RPMI7951 (cell line): Measurements from ENCODE around the gene PPP3R2. TPM values are rescaled to one million over a fixed set of nuclear protein-coding genes. Genes with fewer than 3 reads are reported as not detected.
"Not testable (repeated sequence)": the region's sequence is repeated elsewhere in the genome, so short reads cannot be mapped to it uniquely, and the experiment has no call there.

ENCODE experiments used
- DNase-seq: peaks from one replicate; pipeline ENCODE4 v3.0.0-alpha.2; 2012; ENCODE audit warnings: low read depth
- total RNA-seq: library from RNA; depleted of rRNA; stranded (reverse); fragments of >200 nt; shearing (Covaris generic); gene quantifications from 2 replicates; pipeline ENCODE4 v1.2.3, GENCODE V29; 2014

PPP3R2 gene
- total RNA-seq, 1 experiment from 2014 or later, result not detected

GRCh38 chr9:101587332-101588043, 7.3 kb downstream of the PPP3R2 start:
- no peak for DNase-seq

GRCh38 chr9:101586651-101587050, 8.1 kb downstream of the PPP3R2 start:
- peak; percentile 57 for DNase-seq

DNA sequence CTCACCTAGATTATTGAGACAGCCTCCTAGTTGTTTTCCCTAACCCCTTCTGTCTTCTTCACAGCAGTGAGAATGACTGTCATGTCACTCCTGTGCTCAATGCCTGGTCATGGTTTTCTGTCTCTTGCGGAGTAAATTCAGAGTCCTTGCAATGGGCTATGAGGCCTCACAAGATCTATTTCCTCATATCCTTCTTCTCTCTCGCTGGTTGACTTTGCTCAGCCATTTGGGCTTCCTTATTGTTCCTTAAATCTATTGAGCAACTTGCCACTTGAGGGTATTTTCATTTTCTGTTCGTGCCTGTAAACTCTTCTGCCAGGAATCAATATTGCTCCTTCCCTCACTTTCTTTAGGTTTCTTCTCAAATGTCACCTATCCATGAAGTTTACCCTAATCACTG, 9.0 kb downstream of the PPP3R2 start:
- DNase-seq, result no peak

DNA sequence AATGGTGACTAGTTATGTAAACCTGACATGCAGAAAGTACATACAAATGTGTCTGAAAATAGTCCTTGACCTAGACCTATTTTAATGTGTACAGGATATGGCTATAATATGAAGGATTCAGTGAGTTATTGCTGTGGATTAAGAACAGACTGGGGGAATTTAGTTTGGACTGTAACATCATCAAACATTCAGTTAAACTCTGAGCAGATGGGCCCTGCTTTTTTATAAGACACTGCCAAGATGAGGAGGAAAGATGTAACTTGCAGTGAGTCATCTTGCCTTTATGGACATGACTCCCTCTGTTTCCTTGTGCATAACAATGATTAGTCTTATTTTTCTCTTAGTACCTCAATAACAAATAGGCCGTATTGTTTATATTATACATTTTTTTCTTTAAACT, 12.2 kb downstream of the PPP3R2 start:
- peak; percentile 43 for DNase-seq

DNA sequence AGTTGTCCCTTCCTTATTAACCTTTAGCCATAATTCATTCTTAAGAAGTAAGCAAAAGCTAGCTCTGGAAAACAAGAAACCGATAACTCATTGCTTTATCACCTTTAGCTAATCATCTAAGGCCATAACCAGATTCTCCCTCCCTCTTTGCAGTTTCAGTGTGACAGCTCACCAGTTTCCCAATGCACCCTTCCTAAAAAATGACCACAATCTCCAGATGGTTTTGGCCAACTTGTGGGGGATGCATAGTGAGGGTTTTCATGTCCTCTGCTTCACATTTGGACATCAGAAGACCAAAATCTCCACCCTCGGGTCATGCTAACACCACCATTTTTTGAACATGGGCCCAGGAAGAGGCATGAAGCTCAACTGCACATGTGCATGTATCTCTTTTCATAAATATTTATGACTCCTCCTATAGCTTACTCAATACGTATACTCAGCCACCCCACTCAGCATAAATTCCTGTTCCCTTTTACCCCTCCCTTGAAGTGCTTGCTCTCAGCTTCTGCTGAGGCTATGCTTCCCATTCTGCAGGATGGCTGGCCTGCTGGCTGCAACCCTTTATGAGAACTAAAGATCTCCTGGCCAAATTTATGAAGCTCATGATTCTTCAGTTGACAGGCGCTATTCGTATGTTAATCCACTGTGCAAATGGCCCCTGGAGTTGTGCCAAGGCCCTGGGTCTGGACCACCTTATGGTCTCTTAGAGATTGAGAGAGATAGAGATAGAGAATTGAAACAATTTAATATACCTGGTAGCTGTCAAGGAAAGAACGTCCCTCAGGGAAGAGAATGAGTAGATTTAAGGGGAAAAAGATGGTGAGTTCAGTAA, 14.8 kb downstream of the PPP3R2 start:
- no peak for DNase-seq

DNA sequence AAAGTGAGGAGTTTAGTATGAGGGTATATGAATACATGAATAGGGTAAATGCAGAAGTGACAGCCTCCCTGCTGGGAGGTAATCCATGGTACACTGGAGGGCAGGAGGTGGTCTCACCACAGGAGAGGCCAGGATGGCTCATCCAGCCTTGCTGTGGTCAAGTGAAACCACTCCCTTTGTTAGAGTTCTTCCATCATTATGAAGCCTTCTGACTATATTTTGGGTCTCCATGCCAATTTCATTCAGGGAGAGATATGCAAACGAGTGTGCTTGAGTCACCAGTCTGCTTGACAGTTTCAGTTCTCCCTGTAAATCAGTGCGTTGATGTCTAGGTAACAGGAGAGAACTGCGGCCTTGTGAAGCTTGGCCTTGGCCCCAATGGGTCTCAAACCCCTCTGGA, 16.4 kb downstream of the PPP3R2 start:
- DNase-seq, result peak; percentile 13

DNA sequence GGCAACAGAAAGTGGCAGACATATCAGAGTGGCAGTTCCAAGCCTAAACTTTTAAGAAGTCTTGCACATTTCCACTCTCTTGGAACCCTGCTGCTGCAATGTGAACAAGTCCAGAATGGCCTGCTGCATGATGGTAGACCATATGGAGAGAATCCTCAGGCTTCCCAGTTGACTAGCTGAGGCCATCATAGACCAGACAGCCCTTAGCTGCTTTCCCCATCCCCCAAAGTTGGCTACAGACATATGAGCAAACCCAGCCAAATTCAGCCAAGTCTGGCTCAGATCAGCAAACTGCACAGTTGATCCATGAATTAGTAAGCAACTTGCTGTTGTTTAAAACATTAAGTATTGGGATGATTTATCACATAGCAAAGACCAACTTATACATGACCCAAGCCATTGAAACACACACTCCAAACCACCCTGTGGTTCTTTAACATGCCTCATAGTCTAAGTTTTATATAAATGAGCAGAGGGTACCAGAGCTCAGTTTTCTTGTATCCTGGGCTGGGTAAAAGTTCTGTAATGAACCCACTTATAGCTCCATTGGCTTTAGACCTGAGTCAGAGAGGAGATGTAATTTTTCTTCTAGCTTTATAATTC, 19.9 kb downstream of the PPP3R2 start:
- DNase-seq, result no peak

GRCh38 chr9:101572316-101572715, 22.5 kb downstream of the PPP3R2 start:
- DNase-seq, result no peak

DNA sequence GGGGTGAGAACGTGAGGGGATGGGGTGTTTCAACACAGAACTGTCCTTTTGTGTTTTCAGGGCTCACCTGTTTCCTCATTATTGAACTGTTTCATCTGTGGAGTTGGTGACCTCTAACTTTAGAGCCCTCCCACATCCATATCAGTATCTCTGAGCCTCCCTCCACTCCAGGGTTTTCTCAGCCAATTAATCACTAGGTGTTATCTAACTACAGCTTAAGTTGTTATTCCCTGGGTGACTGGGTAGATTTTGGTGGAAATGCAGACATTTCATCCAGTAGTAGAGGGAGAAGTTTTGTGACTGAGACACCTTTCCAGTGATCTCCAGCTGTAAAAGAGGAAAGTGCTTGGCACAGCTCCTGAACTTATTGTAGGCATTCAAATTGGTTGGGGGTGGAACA, 23.7 kb downstream of the PPP3R2 start:
- no peak for DNase-seq

DNA sequence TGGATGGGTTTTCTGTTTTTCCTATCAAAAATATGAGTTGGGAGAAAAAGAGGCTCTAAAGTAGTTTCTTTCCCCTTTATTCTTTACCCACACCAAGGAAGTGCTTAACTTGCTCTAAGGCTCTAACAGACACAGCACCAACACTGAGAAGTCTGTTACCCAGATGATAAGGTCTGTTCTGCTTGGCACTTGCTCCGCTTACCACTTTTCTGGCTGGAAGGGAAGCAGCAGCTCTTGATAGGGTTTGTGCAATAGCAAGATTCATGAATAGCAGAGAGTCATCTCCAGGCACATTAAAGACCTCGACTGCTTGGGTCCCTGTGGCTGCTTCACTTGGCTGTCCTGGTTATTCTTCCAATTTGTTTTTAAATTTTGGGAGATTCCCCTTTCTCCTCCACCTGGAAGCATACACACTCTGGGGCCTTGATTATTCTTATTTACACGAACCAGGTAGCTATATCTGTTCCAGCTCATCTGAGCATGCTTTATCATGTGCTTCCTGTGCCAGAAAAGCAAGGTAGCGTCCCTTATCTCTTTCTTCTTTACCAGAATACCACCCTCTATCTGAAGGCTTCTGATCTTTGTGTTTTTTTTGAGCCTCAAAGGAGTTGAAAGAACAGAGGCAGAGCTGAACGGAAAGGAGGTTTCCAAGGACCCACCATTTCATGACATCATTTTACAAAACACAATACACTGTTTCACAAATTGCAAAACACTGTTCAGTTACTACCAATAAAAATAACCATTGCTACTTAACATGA, 24.8 kb downstream of the PPP3R2 start:
- no peak for DNase-seq

DNA sequence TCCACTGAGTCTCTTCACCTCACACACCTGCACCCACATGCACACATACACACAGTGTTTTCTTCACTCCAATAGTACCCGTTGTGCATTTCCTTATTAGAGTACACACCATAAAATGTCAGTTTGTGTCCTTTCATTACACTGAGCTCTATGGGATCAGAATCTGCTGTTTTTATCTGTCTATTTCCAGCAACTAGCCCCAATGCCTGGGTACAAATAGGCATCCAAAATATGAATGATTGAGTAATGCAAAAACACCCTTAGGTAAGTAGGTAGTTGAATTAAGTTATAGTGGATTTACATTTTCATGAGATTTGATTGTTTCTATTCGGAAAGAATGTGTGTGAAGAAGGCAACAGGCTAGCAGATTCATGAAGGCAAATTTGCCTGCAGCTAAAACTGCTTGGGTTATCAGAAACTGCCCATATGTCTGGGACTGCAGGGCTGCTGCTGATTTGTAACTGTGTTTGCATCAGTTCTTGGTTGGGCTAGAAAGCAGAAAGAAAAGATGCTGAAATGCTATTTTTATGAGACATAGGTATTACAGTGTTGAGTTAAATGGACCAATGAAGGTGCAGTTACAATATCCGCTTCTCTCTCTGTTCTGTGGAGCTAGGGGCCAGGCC, 26.9 kb downstream of the PPP3R2 start:
- DNase-seq, result no peak

- peak; percentile 50 for DNase-seq
Measured at GRCh38 chr9:101566904-101567724, 27.7 kb downstream of the PPP3R2 start.

DNA sequence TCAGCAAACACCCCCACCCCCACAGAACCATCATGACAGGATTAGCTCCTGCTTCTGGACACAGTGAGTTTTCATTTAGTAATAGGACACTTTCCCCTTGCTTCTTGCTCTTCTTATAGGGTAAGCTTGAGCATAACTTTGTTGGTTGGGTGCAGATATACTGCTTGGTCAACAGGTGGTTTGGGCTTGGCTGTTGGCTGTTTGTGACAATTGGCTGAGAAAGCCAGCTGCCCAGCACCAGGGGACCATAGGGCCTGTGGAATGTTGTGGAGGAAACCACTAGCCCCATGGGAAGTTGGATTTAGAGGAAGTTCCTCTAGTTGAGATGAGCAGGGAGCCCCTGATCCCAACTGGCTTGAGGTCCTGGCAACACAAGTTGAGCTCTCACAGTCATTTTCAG, 30.5 kb downstream of the PPP3R2 start:
- DNase-seq, result no peak

DNA sequence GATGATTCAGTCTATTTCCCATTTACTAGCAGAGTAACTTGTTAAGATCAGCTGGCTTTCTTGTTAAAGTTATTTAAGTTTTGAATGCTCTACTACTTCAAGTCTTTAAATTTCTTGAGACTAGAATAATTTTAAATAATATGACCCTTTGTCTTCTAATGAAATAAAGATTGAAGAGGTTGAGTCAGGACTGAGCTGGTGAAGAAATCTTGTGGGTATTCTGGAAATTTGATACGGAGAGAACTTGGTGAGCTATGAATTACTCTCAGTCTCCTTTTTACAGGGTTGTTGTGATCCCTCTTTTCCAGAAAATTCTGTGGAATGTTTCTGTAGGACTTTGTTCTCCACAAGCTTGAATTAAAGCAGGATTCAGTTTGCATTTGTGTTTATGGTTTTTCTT, 31.8 kb downstream of the PPP3R2 start:
- no peak for DNase-seq

DNA sequence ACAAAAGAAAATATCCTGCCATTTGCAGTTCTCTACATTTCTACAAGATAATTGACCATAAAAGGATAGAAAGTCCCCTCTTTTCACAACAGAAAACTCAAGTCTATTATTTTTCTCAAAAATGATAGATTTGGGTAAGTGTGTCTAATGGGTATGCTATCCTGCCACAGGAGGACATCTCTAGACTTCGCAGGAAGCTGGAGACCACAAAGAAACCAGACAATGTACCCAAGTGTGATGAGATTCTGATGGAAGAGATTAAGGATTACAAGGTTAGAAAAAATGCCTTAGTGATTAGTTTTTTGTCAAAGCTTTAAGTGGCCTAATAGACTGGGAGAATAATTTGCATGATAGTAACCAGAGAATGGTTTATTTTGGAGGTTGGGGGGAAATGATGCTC, 33.0 kb downstream of the PPP3R2 start:
- DNase-seq, result no peak

DNA sequence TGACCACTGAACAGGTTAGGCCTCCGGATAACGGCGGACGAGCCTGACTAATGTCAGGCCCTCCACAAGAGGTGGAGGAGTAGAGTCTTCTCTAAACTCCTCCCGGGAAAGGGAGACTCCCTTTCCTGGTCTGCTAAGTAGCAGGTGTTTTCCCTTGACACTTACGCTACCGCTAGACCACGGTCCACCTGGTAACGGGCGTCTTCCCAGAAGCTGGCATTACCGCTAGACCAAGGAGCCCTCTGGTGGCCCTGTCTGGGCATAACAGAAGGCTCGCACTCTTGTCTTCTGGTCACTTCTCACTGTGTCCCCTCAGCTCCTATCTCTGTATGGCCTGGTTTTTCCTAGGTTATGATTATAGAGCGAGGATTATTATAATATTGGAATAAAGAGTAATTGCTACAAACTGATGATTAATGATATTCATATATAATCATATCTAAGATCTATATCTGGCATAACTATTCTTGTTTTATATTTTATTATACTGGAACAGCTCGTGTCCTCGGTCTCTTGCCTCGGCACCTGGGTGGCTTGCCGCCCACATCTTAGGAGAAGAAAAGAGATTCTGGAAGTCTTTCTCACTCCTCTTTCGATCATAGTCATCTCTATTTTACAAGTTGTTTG, 45.2 kb downstream of the PPP3R2 start:
- not testable (repeated sequence) for DNase-seq

DNA sequence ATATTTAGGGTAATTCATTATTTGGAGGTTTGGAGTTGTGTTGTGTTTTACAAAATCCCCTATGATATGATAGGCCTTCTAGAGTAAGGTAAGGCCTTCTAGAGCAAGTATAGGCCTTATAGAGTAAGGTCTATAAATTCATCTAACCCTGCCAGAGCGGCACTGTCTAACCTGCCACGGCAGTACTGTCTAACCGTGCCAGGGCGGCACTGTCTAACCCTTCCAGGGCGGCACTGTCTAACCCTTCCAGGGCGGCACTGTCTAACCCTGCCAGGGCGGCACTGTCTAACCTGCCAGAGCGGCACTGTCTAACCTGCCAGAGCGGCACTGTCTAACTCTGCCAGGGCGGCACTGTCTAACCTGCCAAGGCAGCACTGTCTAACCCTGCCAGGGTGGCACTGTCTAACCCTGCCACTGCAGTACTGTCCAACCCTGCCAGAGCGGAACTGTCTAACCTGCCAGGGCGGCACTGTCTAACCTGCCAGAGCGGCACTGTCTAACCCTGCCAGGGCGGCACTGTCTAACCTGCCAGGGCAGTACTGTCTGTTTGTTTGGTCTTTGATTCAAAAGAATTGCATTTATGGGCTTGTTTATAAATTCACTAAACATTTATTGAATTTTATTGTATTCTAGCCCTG, 51.6 kb downstream of the PPP3R2 start:
- DNase-seq, result no peak
